NK-92 (cell line): Measurements from ENCODE around the gene EPHB1.
"Not testable (repeated sequence)": the region's sequence is repeated elsewhere in the genome, so short reads cannot be mapped to it uniquely, and the experiment has no call there.

Source experiments
- DNase-seq: peaks from one replicate; lab custom pipeline; 2025; ENCODE audit not compliant: unreplicated experiment; lab: John Stamatoyannopoulos, UW

EPHB1 gene

GRCh38 chr3:134938029-134938525 lies 143.0 kb downstream of the EPHB1 start:
- DNase-seq: no peak

GRCh38 chr3:134939978-134940377 lies 144.9 kb downstream of the EPHB1 start:
- no peak for DNase-seq

DNA sequence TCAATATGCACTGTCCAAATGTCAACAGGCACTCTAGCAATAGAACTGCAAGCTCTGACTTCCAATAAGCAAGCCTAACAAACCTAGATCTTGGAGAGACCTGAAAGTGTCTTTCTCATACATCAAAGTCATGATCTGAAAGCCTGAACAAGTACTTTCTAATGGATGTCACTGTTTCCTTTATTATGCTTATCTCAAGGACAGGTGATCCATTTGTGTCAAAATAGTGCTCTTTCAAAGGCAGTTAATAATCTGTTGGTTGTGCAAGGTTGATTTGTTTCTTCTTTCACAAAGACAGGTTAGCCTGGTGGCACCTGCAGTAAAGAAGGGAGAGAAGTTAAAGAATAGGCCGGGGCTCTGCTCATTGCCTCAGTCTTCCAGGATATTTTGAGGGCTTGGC lies 146.8 kb downstream of the EPHB1 start:
- DNase-seq: no peak

- DNase-seq: no peak
These were observed 149.4 kb downstream of the EPHB1 start for GRCh38 chr3:134944429-134944828.

GRCh38 chr3:134949150-134949549 lies 154.1 kb downstream of the EPHB1 start:
- DNase-seq: no peak

- DNase-seq: no peak
These were observed 157.3 kb downstream of the EPHB1 start for GRCh38 chr3:134952371-134952770.

GRCh38 chr3:134955874-134956273 lies 160.8 kb downstream of the EPHB1 start:
- DNase-seq: no peak

DNA sequence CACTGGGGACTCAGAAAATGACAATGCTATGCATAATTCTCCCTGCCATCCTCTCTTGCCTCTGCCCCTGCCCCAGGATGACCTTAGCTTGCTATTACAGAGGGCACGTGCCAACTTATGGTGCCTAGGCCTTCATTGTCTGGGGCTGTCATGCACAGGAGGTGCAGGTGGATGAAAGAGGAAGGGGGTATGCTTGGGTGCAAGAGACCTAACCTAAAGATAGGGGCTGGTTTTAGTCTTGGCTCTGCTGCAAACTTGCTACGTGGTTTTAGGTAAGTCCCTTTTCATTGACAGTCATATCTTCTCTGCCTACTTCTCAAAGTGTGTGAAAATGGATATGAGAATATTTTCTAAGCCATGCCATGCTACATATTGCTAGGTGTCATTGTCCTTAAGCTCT lies 161.3 kb downstream of the EPHB1 start:
- DNase-seq: no peak

DNA sequence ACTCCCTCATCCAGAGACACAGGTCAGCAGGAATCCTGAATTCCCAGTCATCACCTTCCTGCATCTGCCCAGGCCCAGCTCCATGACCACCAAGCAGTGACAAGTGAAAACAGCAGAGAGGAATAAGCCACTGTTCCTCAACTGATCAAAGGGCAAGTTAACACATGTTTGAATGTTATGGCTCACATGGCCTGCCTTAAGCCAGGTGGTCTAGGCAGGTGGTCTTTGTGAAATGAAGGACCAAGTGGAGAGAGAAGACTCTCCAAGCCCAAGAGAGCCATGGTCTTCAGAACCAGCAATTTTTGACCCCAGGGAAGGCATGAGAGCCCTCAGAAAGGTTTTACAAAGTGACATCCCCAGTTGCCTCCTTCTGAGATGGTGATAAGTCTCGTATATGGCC lies 161.8 kb downstream of the EPHB1 start:
- no peak for DNase-seq

- DNase-seq: no peak
These were observed 164.5 kb downstream of the EPHB1 start for GRCh38 chr3:134959516-134959915.

DNA sequence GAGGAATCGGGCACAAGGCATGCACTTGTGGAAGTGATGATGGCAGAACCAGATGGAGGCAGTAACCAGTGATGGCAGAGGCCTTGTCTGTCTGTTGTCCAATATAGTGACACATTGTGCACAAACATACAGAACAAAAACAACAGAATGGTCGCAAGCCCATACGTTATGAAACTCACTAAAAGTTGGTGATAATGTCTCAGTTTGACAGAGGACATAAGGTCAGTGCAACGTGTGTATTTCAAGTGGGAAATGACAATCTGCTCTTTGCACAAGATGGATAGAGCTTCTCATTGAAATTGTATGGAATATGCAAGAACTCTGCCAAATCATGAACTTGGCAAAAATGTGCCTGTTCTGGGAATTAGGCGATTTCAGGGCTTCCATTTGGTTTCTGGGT lies 169.2 kb downstream of the EPHB1 start:
- no peak for DNase-seq

DNA sequence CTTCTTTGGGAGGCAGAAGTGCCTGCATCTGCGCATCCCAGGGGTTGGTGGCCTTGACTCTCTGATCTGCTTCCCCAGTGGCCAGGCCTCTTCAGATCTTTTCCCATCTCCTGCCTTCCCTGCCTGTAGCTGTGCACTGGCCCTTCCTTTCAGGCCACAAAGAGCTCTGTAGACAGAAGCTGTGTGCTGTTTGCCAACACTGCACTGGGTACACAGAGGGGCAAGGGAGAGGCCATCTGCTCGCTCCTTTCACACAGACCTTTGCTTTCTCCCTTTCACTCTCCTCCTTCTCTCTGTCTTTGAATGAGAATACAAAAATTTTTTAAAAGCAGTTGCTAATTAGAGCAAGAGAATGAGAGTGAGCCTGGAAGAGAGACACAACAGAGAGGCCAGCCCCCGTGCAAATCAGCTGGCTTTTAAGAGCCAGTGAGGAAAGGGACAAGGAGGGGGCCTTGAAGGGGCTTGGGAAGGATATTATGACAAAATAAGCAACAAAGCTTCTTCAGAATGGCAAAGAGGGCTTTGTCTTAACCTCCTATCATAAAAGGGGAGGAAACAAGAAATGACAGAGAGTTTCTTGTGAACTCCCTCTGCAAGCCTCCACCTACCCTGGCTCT lies 170.9 kb downstream of the EPHB1 start:
- no peak for DNase-seq

DNA sequence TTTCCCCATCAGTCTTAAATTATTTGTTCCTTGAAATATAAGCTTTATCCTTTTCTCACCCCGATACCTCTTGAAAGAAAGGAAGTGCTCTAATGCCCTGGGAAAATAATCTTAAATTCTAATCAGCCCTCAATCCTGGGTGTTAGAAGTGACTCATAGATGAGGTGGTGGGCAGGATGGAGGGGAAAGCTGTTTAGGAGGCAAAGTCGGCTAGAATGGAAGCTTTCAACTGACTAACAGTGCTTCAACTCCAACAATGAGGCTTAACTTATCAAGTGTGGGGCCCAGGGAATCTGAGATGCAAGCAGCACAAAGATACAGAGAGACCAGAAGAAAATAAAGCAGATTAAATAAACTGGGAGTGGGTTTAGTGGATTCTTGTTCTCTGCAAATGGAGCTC lies 175.8 kb downstream of the EPHB1 start:
- no peak for DNase-seq

DNA sequence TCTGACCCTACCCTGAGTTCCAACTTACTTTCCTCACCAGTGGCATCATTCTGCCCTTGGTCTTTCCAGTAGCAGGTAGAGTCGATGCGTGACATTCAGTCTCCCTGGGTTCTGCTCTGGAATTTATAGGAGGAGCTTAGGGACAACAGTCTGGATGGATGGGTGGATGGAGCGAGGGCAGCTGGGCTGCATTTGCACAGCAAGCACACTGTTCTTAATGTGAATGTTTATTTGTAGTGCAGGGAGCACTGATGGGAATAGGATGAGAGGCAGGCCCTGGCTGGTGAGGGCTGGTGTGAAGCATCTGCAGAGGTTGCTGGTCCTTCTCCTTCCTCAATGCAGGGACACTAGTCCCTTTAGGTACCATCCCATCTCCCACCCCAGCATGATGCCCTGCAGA lies 176.2 kb downstream of the EPHB1 start:
- no peak for DNase-seq

DNA sequence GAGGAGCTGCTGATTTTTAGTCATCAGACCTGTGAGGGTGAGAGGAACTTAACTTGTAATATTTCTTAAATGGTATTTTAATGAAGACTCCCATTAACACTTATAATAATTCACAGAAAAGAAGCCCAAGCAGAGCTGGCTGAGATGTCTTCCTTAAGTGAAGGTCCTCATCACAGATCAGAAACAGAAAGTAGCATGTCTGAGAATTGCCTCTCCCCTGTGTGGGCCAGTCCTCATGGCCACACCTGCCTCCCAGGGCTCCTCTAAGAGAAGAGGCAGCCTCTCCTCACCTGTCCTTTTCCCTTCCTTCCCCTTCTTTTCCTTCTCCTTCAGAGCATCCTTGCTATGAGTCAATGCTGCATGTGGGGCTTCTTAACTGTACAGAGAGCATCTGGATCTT lies 176.8 kb downstream of the EPHB1 start:
- DNase-seq: not testable (repeated sequence)

DNA sequence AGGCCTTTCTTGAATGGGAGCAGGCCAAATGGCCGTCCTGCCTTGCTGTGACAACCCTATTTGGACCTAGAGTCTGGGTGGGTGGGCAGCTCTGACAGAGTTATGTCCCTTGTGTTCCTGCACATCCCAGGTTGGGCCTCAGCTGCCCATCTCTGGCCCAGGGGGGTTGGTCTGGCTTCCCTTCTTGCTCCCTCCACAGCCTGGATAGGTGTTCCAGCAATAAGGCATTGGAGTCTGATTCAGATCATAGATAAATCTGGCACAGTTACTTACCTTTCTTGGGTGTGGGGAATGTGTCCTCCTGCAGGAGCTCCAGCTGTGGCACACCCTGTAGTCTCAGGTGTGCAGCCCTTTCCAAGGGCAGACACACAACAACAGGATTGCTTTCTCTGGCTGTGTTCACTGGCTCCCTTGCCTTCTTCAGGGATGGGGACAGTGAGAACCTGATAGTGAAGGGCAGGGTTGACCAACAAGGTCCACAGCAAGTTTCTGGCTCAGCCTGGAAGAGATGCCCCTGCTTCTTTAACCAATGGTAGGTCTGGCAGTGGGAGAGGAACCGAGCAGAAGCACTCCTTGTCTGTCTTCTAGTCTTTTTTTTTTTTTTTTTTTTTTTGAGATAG lies 177.9 kb downstream of the EPHB1 start:
- no peak for DNase-seq

GRCh38 chr3:134974624-134975023 lies 179.6 kb downstream of the EPHB1 start:
- DNase-seq: no peak

DNA sequence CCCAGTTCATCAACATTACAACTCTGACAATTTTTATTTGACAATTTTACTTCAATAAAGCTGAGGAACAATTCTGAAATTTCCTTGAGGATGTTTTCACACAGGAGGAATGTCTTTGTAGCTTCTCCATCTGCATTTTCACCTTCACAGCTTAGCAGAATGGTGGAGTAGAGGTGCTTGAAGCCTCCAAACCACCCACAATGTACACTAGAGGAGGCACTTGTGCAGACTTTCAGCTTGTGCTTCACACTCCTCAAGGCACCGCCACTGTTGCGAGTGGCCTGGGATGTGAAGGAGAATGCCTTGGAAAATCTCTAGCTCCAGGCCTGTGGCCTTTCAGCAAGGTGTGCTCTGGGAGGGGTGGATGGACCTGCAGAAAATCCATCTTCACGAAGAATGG lies 181.9 kb downstream of the EPHB1 start:
- no peak for DNase-seq

- no peak for DNase-seq
These were observed 183.6 kb downstream of the EPHB1 start for GRCh38 chr3:134978658-134979057.

- no peak for DNase-seq
These were observed 191.0 kb downstream of the EPHB1 start for GRCh38 chr3:134985864-134986715.

DNA sequence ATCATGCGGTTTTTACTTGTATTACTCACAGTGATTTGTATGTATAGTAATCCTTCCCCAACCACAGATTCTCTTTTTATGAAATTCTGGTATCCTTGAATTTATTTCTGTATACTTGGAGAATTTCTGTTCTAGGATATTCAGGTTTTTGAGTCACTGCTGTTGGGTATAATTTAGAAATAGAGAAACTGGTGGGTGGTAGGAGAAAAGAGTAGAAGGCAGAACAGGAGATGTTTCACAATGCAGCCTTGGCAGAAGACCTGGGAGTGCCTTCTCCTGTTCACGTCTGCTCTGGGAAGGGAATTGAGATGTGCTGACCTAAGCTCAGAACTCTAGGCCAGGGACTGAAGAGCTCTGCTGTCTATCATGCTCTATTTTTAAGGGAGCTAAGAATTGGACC lies 193.6 kb downstream of the EPHB1 start:
- no peak for DNase-seq

GRCh38 chr3:134991003-134991402 lies 195.9 kb downstream of the EPHB1 start:
- no peak for DNase-seq
